ENCODE data around the gene LRRC61.
"Not testable (repeated sequence)": the region's sequence is repeated elsewhere in the genome, so short reads cannot be mapped to it uniquely, and the experiment has no call there.

Gene LRRC61

DNA sequence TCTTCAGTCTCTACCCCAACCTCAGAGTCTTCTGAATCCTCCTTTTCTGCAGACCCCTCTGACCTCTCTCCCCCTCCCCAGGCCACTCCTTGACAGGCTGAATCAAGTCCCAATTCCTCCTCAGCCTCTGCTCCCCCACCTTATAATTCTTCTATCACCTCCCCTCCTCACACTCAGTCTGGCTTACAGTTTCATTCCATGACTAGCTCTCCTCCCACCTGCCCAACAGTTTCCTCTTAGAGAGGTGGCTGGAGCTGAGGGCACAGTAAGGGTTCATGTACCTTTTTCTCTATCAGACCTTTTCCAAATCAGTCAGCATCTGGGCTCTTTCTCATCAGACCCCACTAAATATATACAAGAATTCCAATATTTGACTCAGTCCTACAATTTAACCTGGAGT, 14.6 kb upstream of the LRRC61 start:
- DNase-seq, result no peak

DNA sequence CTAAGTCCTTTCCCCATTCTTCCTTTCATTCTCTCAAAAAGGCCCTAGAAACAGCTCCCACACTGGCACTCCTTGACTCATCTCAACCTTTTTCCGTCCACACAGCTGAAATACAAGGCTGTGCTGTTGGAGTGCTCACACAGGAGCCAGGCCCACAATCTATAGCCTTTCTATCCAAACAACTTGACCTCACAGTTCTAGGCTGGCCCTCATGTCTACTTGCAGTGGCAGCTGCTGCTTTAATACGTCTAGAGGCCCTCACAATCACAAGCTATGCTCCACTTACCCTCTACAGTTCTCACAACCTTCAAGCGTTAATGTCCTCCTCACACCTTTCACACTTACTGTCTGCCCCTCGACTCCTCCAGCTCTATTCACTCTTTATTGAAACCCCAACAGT, 12.0 kb upstream of the LRRC61 start:
- DNase-seq, result no peak

DNA sequence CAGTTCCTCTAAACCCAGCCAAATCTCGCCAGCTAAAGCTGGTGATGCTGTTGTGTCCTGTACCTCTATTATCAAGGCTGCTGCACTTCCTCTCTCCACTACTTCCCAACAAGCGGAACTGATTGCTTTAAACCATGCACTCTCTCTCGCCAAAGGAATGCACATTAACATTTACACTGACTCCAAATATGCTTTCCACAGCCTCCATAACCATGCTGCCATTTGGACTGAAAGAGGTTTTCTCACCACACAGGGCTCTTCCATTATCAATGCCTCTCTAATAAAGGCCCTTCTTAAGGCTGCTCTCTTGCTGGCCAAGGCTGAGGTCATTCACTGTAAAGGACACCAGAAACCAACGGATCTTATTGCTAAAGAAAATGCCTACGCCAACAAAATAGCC, 11.4 kb upstream of the LRRC61 start:
- no peak for DNase-seq

DNA sequence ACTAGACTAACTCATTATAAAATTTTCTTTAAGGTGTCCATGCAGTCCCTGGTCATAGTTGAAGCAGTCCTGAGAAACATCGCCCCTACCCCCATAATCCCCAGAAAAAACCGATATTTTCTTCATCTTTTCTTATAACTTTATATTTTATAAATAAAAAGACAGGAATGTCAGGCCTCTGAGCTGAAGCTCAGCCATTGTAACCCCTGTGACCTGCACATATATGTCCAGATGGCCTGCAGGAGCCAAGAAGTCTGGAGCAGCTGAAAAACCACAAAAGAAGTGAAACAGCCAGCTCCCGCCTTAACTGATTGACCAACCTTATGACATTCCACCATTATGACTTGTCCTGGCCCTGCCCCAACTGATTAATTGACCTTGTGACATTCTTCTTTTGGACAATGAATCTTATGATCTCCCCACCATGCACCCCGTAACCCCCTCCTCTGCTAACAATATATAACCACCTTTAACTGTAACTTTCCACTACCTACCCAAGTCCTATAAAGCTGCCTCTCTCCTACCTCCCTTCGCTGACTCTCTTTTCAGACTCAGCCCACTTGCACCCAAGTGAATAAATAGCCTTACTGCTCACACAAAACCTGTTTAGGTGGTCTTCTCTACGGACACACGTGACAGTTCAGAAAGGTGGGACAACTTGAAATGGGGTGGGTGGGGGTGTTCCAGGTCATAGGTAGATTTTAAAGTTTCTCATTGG, 10.3 kb upstream of the LRRC61 start:
- DNase-seq, result not testable (repeated sequence)

DNA sequence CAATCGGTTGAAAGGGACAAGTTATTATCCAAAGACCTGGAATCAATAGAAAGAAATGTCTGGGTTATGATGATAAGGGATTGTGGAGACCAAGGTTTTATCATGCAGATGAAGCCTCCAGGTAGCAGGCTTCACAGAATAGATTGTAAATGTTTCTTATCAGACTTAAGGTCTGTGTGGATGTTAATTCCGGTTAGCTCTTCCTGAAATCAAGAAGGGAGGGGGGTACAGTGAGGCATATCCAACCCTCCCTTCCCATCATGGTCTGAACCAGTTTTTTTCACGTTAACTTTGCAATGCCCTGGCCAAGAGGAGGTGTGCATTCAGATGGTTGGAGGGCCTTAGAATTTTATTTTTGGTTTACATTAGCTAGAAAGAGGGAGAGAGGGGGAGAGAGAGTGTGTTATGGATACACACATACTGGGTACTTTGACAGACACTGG, 9.8 kb upstream of the LRRC61 start:
- no peak for DNase-seq

DNA sequence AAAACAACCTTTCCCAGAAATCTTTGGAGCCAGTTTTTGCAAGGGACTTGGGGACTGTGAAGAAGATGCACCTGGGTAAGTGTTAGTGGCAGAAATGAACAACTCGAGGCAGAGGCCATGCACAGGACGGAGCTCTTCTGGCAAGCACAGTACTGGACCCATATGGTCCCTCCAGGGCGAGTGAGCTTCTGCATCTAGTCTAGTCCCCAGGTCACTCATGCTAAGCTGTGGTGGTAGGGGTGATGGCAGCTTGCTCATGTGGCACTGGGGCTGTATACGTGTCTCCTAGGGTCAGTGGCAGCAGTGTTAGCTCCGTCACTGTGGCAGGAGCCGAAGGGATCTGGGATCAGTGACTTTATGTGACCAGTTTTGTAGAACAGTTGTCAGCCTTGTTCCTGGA, 9.3 kb upstream of the LRRC61 start:
- DNase-seq, result no peak

DNA sequence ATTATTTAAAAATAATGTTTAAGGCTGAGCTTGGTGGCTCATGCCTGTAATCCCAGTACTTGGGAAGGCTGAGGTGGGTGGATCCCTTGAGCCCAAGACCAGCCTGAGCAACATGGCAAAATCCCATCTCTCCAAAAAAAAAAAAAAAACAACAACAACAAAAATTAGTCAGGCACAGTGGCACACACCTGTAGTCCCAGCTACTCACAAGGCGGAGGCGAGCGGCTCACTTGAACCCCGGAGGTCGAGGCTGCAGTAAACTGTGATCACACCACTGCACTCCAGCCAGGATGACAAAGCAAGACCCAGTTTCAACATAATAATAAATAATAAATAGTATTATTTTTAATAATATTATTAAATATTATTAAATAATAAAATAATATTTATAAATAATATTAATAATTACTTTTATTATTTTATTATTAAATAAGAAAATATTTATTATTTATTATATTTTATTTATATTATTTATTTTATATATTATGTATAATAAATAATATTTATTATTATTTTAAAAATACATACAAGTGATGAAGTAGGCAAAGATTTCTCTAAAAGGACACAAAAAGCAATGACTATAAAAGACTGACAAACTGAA, 8.4 kb upstream of the LRRC61 start:
- DNase-seq, result no peak

DNA sequence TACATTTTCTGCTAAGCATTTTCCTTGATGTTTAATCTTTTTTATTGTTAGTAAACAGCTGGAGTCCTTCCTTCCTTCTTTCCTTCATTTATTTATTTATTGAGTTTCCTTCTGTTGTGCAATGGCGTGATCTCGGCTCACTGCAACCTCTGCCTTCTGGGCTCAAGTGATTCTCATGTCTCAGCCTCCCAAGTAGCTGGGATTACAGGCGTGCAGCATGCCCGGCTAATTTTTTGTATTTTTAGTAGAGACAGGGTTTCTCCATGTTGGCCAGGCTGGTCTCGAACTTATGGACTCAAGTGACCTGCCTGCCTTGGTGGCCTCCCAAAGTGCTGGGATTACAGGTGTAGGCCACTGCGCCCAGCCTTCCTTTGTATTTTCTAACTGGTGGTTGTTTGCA, 6.2 kb upstream of the LRRC61 start:
- not testable (repeated sequence) for DNase-seq

DNA sequence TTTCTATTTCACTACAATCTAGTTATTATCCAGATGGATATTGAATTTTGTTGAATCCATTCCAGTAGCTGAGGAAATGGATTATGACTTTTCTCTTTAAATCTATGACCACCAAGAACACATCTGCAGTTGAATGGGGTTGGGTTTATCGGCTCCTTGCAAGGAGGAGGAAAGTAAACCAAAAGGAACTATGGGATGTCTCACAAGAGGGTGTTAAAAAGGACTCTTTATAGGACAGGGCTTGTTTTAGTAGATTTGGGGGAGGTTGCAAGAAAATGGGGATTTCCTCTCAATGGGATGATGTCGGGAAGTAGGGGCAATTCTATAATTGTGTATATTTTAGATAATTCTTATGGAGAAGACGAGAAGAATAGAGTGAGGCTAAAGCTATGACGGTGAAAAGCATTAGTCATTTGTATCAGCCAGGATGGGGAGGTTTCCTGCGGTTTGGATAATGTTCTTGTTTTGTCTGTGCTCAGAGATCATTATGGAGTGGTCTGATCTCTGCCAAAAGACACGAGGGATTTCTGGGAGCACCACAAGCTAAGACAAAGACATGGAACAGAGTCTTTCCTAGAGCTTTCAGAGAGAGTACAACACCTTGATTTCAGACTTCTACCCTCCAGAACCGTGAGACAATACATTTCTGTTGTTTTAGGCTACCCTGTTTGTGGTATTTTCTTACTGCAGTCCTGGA, 5.3 kb upstream of the LRRC61 start:
- DNase-seq, result no peak

DNA sequence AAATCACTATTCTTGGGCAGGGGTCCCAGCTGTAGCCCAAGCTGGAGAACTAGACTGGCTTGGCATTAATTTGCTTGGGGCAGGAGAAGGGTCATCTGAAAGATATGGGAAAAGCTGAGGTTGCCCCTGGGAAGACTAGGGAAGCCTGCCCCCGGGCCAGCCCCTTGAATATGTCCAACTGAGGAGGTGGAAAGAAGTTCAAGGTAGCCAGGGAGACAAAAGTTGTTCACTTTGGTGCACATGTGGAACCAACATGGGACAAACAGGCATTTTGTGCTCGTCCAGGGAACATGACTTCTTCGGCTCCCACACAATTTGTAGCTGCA, 1.4 kb upstream of the LRRC61 start:
- no peak for DNase-seq

DNA sequence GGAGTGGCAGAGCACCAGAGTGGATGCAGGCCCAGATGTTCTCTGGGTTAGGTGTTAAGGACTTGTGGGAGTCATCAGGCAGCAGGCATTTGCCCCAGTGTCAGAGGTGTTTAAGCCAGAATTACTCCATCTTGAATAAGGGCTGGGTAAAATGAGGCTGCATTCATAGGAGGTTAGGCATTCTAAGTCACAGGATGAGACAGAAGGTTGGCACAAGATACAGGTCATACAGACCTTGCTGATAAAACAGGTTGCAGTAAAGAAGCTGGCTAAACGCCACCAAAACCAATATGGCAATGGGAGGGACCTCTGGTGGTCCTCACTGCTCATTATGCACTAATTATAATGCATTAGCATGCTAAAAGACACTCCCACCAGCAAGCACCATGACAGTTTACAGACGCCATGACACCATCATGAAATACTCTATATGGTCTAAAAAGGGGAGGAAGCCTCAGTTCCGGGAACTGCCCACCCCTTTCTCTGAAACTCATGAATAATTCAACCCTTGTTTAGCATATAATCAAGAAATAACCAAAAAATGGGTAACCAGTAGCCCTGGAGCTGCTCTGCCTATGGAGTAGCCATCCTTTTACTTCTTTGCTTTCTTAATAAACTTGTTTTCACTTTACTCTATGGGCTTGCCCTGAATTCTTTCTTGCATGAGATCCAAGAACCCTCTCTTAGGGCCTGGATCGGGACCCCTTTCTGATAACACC, 882 bp upstream of the LRRC61 start:
- DNase-seq, result peak; percentile 74

DNA sequence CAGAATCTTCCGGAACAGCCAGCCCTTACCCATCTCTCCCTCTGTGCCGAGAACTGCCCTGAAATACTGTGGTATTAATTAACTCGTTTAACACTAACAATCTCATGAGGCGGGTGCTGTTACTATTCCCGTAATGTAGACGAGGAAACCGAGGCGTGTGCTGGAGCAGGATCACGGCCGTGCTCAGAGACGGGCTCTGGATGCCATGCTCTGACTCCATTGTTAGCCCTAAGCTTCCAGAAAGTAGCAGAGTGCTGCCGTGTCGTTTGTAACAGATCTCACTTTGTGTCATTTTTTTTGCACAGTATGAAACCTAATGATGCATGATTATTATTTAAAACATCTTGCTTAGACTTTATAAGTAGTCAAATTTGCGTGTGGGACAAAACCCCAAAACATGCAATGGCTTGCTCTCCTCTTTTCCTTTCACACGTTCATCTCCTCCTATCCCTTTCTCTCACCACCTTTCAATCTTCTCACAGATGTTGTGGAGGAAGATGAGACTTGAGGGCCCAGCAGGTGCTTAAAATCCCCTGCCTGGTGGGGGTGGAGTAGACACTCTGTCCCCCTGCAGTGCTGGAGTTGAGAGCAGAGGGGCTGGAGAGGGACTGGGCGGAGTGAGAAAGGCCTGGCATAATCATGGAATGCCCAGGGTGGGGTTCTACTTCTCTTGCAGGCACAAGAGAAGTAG, 672 bp downstream of the LRRC61 start:
- DNase-seq, result no peak

DNA sequence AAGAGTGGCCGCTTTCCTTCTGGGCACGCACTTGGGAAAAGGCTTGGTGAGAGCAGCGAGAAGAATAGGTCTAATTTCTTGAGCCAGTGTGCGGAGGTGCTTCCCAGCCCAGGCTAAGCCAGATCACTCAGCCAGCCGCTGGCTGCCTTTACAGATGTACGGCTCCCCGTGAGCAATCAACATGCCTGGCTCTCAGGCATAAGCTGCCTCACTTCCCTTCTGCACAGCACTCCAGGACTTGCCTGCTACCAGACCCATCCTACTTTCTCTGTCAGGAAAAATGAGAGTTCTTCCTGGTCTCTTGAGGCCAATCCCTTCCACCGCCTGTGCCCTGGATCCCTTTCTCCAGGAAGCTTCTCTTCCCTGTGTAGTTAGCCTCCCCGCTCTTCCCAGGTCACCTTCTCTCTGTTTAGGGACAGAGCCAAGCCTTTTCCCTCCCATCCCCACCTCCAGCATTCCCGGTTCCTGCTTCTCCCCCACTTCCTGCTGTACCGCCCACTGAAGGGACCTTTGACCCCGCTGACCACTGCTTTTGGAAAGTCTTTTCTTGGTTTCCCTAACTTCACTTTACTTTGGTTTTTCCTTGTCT, 1.3 kb downstream of the LRRC61 start:
- DNase-seq, result no peak

DNA sequence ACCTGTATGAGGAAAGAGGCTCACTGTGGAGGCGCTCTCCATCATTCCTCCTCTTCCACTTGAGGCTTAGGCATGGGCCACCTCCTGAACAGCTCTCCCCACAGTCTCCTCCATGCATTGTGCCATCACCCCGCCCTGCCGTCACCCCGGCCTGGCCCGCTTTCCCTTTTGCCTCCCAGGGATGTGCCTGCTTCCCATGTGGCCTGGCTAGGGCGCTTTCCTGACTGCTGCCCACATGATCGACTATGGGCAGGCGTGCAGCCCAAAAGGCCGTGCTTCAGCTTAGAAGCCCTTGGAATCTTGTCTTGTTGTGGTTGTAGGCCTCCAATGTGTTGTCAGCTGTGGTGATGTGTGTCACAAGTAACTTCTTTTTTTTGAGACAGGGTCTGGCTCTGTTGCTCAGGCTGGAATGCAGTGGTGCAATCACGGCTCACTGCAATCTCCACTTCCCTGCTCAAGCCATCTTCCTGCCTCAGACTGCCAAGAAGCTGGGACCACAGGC, 2.0 kb downstream of the LRRC61 start:
- DNase-seq, result no peak

DNA sequence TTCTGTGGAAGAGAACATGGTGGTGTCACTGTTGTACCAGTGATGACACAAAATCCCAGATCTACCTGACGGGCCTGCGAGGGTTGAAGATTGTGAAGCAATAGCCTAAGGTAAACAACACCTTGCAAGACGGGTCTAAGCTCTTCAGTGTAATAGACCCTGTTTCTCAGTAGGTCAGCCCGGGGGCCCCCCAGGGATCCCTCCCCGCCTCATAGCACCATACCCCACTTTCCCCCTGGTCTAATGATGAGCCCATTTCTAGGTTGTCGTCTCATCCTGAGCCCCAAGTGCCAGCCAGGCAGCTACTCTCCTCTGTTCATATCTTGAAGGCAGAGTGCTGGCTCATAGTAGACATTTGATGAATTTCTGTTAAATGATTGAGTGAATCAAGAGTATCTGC, 2.7 kb downstream of the LRRC61 start:
- no peak for DNase-seq

DNA sequence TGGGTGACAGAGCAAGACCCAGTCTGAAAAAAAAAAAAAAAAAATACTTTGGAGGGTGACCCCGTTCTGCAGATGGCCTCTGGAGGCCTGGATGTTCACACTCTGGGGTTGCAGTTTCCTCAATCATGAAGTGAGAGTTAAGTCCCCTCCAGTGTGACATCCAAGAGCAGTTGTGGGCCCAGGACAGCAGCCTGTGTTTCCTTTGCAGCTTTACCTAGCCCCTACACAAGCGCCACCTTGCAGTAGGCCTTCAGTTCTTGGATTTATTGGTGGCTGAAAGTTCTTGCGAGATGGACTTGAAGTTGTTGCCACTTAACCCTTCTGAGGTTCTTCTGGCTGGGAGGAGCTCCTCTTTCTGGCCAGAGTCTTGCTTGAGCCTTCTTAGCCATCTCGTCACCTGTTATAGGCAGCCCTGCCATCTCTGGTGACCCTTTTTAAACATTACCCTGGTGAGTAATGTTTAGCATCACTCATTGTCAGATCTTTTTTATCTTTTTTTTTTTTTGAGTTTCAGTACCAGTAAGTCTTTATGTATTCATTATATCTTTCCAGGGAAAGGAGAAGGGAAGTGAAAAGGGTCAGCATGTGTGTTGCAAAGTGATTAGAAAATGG, 3.6 kb downstream of the LRRC61 start:
- DNase-seq, result no peak

DNA sequence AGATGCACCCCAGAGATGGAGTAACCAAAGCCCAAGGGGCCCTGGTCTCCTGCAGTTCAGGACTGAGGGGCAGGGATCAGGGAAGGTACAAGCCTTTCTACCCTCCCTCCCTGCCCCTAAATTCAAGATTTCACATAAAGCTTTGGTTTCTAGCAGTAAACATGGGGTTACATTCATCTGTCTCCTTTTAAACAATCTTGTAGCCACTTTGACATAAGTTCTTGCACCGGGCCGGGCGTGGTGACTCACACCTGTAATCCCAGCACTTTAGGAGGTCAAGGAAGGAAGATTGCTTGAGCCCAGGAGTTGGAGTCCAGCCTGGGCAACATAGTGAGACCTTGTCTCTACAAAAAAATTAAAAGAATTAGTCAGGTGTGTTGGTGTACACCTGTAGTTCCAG, 4.2 kb downstream of the LRRC61 start:
- no peak for DNase-seq

DNA sequence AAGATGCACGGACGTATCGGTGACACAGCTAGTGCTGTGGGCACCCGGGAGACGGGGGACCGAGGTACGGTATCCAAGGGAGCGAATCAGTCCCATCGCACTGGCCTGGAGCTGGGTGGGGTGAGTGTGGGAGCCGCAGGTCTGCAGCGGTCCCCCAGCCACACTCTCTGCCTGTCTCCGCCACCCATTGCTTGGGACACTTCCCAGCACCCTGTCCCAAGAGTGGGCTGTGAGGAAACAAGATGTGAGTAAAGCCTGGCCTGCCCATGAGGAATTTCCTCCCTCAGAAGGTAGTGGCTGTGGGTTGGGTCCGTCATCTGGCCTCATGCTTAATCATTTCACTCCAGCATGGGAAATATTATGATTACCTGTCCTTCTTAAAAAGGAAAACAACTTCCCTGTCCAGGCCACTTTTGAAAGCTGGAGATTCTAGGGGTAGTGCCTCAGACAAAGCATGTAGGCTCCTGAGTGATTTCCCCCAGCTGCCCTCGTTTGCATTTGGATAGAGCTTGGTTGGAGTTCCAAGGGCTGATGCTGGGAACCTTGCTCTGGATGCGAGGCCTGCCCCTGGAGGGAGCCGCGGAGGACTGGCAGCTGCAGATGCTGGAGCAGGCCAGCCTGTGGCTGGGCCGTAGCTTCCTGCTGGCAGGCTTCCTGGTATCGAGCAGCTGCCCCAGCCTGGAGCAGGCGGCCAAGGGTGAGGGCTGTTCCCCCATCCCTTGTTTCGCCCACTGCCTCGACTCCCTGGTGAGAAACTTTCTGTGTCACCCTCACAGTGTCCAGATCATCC, 6.4 kb downstream of the LRRC61 start:
- no peak for DNase-seq

DNA sequence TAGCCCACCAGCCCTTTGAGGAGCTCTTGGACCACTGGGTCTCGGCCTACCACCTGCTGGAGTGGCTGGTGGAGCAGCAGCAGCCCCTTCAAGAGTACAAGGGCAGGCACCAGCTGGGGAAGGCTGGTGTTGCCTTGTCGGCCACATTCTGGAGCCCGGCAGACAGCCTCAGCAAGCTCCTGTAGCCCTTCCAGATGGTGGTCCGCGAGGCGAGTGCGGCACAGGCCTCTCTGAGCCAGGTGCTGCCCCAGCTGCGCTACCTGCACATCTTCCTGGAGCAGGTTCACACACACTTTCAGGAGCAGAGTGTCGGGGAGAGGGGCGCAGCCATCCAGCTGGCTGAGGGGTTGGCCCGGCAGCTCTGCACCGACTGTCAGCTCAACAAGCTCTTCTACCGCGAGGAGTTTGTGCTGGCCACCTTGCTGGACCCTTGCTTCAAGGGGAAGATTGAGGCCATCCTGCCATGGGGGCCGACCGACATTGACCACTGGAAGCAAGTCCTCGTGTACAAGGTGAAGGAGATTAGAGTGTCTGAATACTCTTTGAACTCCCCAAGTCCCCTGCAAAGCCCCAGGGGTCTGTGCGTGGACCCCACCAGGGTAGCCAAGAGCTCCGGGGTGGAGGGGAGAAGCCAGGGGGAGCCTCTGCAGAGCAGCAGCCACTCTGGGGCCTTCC, 7.2 kb downstream of the LRRC61 start:
- DNase-seq, result no peak

DNA sequence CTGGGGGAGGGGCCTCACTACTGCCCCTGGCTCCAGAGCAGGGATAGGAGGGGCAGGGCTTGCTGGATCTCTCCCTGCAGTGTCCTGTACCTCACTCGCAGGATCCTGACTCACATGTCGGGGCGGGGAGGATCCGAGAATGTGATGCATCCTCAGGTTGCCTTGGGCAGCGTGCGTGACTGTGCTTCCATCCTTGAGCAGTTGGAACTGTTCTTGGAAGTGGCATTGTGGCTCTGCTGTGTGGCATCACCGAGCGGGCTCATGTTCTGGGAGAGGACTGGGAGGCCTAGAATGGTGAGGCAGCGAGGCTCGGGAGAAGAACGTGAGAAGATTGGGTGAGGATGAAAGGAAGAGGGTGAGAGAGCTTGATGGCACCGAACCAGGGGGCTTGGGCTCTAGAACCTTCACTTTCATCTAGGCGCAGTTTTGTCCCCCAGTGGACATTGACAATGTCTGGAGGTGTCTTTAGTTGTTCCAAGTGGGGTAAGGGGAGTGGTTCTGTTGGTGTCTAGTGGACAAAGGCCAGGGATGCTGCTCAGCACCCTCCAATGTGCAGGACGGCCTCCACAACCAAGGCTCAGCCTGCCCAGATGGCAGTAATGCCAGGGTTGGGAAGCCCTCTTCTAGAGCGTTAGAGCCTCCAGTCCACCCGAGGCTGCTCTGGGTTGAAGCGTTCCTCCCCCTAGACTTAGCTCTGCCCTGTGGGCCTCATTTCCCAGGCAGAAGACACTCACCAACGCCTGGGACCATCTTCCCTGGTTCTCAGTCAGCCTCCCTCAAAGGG, 9.9 kb downstream of the LRRC61 start:
- no peak for DNase-seq

Data from stimulated activated CD4-positive, alpha-beta T cell treated with anti-CD3 and anti-CD28 coated beads, Interleukin-15, amount 100 ng/mL, for 24 hours (primary cell).